Activated CD8-positive, alpha-beta T cell treated with anti-CD3 and anti-CD28 coated beads for 36 hours (primary cell): ENCODE data around the gene CGGBP1. TPM values are rescaled to one million over a fixed set of nuclear protein-coding genes. Genes with fewer than 3 reads are reported as not detected.
"Not testable (repeated sequence)": the region's sequence is repeated elsewhere in the genome, so short reads cannot be mapped to it uniquely, and the experiment has no call there.

Source experiments
- ATAC-seq: fragments of 200-7000 bp; cut with Tn5 transposase; one replicate; pipeline ENCODE4 v1.10.0; 2021; ENCODE audit warnings: mild to moderate bottlenecking, moderate library complexity
- CTCF ChIA-PET: fragments of 350-600 bp; sonication (Branson Sonifier 250); formaldehyde crosslinking; loops from one replicate; lab custom pipeline; 2021; ENCODE audit warnings: antibody characterized with exemption; lab: Charles Lee
- POLR2A ChIA-PET: fragments of 350-600 bp; sonication (Branson Sonifier 250); formaldehyde crosslinking; loops from one replicate; lab custom pipeline; 2021; ENCODE audit warnings: antibody characterized with exemption; lab: Charles Lee
- DNase-seq: peaks from one replicate; pipeline ENCODE4 v3.0.0-alpha.2; 2020
- H3K27ac Mint-ChIP-seq: one replicate; pipeline ENCODE4 v1.8.0; 2021; ENCODE audit warnings: mild to moderate bottlenecking, mixed read lengths
- H3K27me3 Mint-ChIP-seq: one replicate; pipeline ENCODE4 v1.8.0; 2021; ENCODE audit warnings: mixed read lengths
- H3K36me3 Mint-ChIP-seq: one replicate; pipeline ENCODE4 v1.8.0; 2021; ENCODE audit warnings: low read depth, mixed read lengths
- H3K4me1 Mint-ChIP-seq: one replicate; pipeline ENCODE4 v1.8.0; 2021; ENCODE audit warnings: low read depth, mixed read lengths
- H3K4me3 Mint-ChIP-seq: one replicate; pipeline ENCODE4 v1.8.0; 2021; ENCODE audit warnings: mild to moderate bottlenecking, moderate library complexity, mixed read lengths
- H3K9me3 Mint-ChIP-seq: one replicate; pipeline ENCODE4 v1.8.0; 2021; ENCODE audit warnings: mixed read lengths
- CTCF ChIP-seq: fragments of 200-600 bp; IDR thresholded peaks from one replicate; pipeline ENCODE4 v1.8.0; 2022; ENCODE audit warnings: antibody characterized with exemption, mild to moderate bottlenecking
- intact Hi-C: fragments of 100-400 bp; cut with micrococcal nuclease; formaldehyde crosslinking; loops from one replicate; pipeline ENCODE4 v1.10.0; 2022
- total RNA-seq, 2 experiments: library from RNA; stranded (reverse); gene quantifications; one replicate each; pipeline ENCODE4 v1.2.3, GENCODE V29; 2021

Gene CGGBP1
- total RNA-seq, 2 experiments from 2014 or later, result 69.2 to 74.6 TPM

DNA sequence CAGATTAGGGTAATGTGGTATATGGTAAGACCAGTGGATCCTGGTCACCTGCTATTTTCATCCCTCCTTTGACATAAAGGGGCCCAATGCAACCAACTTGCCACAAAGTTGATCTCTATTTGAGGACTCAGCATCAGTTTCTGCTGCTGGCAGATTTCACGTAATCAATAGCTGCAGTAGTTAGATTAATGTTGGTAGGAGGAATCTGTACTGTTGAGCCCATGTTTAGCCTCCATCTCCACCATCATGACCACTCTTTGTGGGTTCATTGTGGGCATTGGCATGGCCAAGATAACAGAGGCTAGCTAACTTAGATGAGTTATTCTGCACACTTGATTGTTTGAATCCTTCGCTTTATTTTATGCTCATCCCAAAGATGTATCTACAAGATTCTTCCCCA lies 29.9 kb downstream of the CGGBP1 start:
- no peaks in the 10 kb centered on the region for H3K36me3 Mint-ChIP-seq
- peaks cover 28% of the 10 kb centered on the region for H3K4me1 Mint-ChIP-seq
- ChIA-PET CTCF (interaction anchor here (0.8 to 1.7 kb wide), 4 partner anchors 26 to 678 kb away, joined by 3 to 4 read pairs (median 3); partner anchors contain the start of gene ZNF654), POLR2A (interaction anchor here (1.4 kb wide), 1 partner anchor 14 kb away, joined by 3 read pairs; no protein-coding TSS in a partner anchor)
- no peak for DNase-seq
- ATAC-seq, result no peak
- H3K9me3 Mint-ChIP-seq, result no peaks in the 10 kb centered on the region
- H3K27ac Mint-ChIP-seq, result no peak overlapping the region
- H3K27me3 Mint-ChIP-seq, result no peaks in the 10 kb centered on the region
- no peak for TF ChIP-seq CTCF
- intact Hi-C loops, result no loop called here
- H3K4me3 Mint-ChIP-seq, result no peak overlapping the region

- ChIA-PET POLR2A (no interaction called here), CTCF (interaction anchor here (1.5 kb wide), 1 partner anchor 20 kb away, joined by 4 read pairs; no protein-coding TSS in a partner anchor)
- no peak for DNase-seq
- Mint-ChIP-seq H3K36me3 (no peaks in the 10 kb centered on the region), H3K4me1 (peaks cover 9% of the 10 kb centered on the region), H3K9me3 (no peaks in the 10 kb centered on the region), H3K4me3 (no peak overlapping the region), H3K27me3 (no peaks in the 10 kb centered on the region), H3K27ac (no peak overlapping the region)
- intact Hi-C loops, result no loop called here
- no peak for TF ChIP-seq CTCF
- ATAC-seq, result no peak
Measured at GRCh38 chr3:88025001-88025552, 33.7 kb downstream of the CGGBP1 start.

DNA sequence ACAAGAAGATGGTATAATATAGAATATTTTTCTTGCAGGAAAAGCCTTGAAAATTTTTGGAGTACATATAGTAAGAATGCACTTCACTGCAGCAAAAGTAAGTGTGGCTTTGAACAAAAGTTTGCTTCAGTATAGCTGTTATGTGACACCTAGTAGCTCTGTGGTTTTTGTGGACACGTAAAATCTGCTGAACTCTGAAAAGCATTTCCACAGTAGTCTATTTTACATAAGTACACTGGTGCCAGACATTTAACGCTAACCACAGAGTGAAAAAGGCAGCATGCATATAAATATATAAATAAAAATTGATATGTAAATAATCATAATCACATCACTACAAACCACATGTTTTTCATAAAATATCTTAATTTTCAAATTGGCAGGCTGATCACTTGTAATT lies 39.8 kb downstream of the CGGBP1 start:
- TF ChIP-seq CTCF, result no peak
- Mint-ChIP-seq H3K9me3 (no peaks in the 10 kb centered on the region), H3K27me3 (no peaks in the 10 kb centered on the region), H3K4me3 (no peak overlapping the region), H3K27ac (no peak overlapping the region), H3K36me3 (no peaks in the 10 kb centered on the region), H3K4me1 (peaks cover 12% of the 10 kb centered on the region)
- ChIA-PET CTCF (interaction anchor here (0.5 to 2.4 kb wide), 3 partner anchors 16 to 158 kb away, joined by 3 to 6 read pairs (median 3); no protein-coding TSS in a partner anchor), POLR2A (no interaction called here)
- ATAC-seq (peak; percentile 64), DNase-seq (no peak)
- intact Hi-C loops, result no loop called here

GRCh38 chr3:88015656-88016055 lies 43.1 kb downstream of the CGGBP1 start:
- POLR2A ChIA-PET, H3K27me3 Mint-ChIP-seq, H3K27ac Mint-ChIP-seq, H3K36me3 Mint-ChIP-seq, H3K4me1 Mint-ChIP-seq, intact Hi-C loops, DNase-seq, ATAC-seq, H3K9me3 Mint-ChIP-seq, H3K4me3 Mint-ChIP-seq: not testable (repeated sequence)
- CTCF ChIA-PET, result interaction anchor here (1.7 kb wide), 1 partner anchor 18 kb away, joined by 3 read pairs; no protein-coding TSS in a partner anchor

GRCh38 chr3:88013592-88013991 lies 45.2 kb downstream of the CGGBP1 start:
- CTCF ChIA-PET, result interaction anchor here (0.7 to 0.9 kb wide), 2 partner anchors 11 to 48 kb away, joined by 3 read pairs; no protein-coding TSS in a partner anchor
- TF ChIP-seq CTCF, result no peak
- POLR2A ChIA-PET, result no interaction called here
- Mint-ChIP-seq H3K27me3 (no peaks in the 10 kb centered on the region), H3K4me1 (peaks cover 5% of the 10 kb centered on the region), H3K36me3 (no peaks in the 10 kb centered on the region), H3K27ac (no peak overlapping the region), H3K4me3 (no peak overlapping the region), H3K9me3 (no peaks in the 10 kb centered on the region)
- DNase-seq (no peak), ATAC-seq (no peak)
- intact Hi-C loops, result no loop called here
